GM18519 (cell line): ENCODE results near the gene SYNE3.
A peak's percentile ranks its signal among the peaks of the same experiment; 100 is the strongest.

Experiments
- ATAC-seq: cut with Tn5 transposase; IDR thresholded peaks from one replicate; pipeline ENCODE4 v1.9.1; 2021; ENCODE audit warnings: mild to moderate bottlenecking, moderate library complexity; ENCODE audit not compliant: unreplicated experiment, low FRiP score

SYNE3 gene, protein sequence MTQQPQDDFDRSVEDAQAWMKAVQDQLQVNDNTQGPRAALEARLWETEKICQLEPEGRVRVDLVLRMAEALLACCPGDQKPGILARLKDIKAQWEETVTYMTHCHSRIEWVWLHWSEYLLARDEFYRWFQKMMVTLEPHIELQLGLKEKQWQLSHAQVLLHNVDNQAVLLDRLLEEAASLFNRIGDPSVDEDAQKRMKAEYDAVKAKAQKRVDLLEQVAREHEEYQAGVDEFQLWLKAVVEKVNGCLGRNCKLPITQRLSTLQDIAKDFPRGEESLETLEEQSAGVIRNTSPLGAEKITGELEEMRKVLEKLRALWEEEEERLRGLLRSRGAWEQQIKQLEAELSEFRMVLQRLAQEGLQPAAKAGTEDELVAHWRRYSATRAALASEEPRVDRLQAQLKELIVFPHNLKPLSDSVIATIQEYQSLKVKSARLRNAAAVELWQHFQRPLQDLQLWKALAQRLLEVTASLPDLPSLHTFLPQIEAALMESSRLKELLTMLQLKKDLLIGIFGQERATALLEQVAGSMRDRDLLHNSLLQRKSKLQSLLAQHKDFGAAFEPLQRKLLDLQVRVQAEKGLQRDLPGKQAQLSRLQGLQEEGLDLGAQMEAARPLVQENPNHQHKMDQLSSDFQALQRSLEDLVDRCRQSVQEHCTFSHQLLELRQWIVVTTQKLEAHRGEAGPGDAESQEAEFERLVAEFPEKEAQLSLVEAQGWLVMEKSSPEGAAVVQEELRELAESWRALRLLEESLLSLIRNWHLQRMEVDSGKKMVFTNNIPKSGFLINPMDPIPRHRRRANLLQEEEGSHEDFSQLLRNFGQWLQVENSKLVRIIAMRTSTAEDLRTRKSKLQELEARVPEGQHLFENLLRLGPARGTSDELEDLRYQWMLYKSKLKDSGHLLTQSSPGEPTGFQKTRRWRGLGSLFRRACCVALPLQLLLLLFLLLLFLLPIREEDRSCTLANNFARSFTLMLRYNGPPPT

GRCh38 chr14:95516554-95517181 is at the start of gene SYNE3:
Gene SYNE3, minus strand, starts transcription at chr14:95516650. Its CDS starts 40,829 bp downstream, at chr14:95475821.
- peak; percentile 19 for ATAC-seq

DNA sequence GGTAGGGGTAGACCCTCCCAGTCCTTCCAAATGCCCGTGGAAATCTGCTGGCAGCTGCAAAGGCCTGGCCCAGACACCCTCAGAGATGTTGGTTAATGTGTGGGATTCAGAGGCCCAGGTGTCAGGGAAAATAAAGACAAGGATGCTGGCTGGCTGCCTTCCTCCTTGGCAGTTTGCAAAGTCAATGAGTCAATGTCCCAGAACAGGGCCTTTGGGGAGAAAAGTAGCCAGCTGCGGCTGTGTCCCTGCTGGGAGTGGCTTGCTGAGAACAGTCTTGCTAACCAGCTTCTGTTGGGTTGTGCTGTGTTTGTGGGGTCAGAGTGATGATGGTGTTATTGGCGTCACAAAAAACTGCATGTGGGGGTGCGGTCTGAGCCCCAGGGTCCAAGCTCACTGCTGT is 47.6 kb upstream of the SYNE3 start:
- no peak for ATAC-seq

GRCh38 chr14:95562892-95563685 is 46.6 kb upstream of the SYNE3 start:
- no peak for ATAC-seq

DNA sequence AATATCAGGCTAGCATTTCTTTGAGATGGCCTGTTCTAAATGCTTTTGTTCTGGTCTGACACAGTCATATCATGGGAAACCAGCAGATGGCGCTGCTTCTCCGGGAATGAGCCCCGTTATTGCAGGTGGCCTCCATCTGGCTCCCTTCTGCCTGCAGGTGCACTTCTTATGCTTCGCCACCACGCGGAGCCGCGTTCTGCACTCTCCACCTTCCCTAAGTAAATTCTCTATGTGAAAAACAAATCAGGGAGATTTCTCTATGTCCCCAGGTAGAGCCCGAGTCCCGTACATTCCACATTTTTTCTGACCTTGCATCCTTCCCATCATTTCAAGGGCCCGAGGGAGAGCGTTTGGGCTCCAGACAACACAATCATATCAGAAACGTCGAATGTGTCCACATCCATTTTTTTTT is 44.6 kb upstream of the SYNE3 start:
- peak; percentile 86 for ATAC-seq

DNA sequence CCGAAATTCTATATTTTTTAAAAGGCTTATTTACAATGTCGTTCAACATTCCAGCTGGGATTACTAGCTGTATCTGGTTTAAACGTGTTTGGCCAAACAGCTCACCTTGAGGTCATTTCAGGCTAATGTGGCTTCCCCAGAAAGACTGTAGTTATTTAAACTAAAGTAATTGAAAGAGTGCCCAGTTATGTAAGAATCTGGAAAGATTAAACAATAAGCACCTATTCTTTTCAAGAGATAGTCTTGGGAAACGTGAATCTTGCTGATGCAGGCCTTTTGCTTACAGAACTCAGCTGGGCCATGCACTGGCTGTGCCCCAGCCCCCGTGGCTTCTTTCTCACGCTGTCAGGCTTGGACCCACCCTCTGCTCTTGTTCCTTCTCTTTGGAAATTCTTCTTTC is 42.8 kb upstream of the SYNE3 start:
- no peak for ATAC-seq

DNA sequence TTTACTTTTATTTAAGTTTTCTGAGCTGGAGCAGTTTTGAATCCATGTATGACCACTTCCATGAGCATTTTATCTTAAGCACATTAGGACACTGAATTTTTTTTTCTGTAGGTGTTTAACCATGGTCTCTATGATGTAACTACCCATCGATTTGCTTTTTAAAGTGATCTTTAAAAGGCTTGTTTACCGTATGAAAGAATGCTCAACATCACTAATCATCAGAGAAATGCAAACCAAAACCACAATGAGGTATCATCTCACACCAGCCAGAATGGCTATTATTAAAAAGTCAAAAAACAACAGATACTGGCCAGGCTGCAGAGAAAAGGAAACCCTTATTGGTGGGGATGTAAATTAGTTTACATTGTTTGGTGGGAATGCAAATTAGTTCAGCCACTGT is 41.4 kb upstream of the SYNE3 start:
- no peak for ATAC-seq

DNA sequence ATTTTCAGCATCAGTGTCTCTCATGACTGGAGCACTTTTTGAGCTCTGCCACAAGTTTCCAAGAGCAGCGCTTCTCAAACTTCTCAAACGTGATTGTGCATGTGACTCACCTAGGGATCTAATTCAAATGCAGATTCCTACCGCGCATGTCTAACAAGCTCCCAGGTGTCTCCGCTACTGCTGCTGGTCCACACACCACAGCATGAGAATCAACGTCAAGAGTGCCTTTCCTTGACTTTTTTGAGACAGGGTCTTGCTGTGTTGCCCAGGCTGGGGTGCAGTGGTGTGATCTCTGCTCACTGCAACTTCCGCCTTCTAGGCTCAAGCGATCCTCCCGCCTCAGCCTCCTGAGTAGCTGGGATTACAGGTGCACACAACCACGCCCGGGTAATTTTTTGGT is 40.8 kb upstream of the SYNE3 start:
- no peak for ATAC-seq

- ATAC-seq: no peak
Measured at GRCh38 chr14:95555053-95555452, 38.6 kb upstream of the SYNE3 start.

- ATAC-seq: no peak
Measured at GRCh38 chr14:95553141-95553540, 36.7 kb upstream of the SYNE3 start.

GRCh38 chr14:95551435-95551834 is 35.0 kb upstream of the SYNE3 start:
- no peak for ATAC-seq

DNA sequence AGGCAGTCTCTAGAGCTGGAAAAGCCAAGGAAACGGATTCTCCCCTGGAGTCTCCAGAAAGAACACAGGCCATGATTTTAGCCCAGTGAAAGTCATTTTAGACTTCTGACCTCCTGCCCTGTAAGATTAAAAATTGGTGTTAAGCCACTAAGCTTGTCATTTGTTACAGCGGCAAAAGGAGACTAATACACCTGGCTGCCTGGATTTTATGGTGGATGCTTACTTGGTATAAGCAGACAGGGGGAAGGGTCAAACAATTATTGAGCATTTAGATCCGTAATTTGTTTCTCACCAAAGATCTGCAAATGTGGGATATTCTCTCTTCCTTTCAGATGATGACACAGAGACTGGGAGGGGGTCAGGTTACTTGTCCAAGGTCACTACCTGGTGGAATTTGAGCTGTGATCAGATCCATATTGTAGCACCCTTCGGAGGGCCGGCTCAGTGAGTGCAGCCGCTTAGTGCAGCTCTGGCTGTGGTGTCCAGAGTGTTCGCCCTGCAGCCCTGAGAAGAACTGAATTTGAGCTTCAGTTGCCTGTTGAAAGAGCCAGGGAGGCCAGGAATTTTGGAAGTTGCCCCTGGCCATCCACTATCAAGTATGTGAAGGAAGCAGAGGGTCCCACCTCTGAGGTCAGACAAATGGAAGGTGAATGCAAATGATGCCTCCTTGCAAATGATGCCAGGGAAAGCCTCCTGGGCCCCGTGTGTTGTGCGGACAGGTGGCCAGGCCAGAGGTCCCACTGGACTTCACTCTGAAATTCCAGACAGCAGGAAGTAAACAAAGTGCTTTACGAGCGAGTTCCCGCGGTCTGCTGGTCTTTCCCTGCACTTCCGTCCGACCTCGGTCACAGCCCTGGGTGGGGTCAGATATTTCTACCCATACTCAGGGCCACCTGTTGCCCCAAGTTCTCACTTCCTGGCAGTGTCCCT is 33.5 kb upstream of the SYNE3 start:
- ATAC-seq: no peak

DNA sequence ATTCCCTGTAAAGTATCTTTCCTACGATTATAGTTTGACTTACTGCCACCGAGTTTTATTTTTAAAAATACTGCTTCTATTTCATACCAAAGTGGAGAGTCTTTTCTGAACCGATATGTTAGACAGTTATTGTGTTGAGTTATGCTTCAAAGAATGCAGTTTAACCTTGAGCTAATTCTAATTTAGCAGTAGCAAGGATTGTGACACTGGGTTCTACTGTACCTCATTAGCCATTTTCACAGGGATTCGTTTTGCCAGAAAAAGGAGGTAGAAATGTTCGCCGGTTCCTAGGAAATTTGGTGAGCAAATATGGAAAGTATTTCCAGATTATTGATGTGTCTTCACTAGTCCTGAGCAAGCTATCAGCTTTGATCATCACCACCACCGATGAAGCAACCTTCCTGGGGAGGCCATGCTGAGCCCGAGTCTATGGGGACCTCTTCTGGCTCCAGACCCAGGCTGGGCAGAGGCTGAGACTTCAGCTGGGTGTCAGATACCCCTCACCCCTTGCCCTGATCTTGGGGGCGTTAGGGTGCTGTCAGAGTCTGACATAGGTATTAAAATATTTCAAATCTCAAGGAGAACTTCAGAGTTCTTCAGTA is 32.0 kb upstream of the SYNE3 start:
- no peak for ATAC-seq

GRCh38 chr14:95547626-95548327 is 31.3 kb upstream of the SYNE3 start:
- ATAC-seq: no peak

DNA sequence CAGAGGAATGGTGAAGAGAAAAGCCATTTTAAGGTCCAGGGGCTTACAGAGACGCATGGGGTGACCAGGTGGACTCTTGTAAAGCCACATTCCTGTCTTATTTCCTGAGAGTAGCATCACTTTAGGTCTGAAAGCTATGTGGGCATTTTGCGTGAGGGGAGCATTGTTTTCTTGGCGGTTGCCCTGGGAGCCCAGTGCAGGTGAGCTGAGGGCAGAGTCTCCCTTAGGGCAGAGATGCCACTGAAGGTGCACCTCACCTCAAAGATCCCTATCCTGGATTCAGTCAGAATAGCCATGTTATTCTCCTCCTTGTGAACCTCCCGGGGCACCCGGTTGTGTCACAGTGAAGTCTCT is 30.8 kb upstream of the SYNE3 start:
- ATAC-seq: no peak

DNA sequence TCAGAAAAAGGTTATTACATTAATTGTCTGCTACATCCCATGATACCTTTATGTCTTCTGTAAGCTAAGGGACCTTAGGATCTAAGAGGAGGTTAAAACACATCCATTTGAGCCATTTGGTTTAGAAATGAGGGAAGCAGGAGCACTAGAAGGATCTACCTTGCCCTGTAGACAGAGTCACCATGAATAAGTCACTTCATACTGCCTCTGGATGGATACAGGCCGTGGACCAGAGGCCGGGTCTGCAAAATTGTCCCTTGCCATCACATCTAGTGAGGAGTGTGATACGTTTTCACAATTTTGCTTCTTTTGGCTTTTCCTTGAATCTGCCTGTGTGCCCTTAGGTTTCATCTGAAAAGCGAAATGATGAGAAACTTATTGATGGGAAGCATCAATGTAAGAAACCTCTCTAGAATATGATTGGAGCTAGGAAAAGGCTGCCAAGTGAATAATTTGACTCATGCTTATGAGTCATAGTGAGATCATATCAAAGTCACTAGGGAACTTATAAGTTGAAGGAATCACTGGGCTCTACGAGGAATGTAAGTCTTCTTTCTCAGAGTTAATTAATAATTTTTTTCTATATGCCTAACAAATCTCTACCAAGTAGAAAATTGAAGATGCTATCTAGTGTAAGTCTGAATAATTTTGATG is 29.2 kb upstream of the SYNE3 start:
- no peak for ATAC-seq

GRCh38 chr14:95544588-95544987 is 28.1 kb upstream of the SYNE3 start:
- no peak for ATAC-seq

- ATAC-seq: no peak
Measured at GRCh38 chr14:95543021-95543420, 26.6 kb upstream of the SYNE3 start.
